SW 1271 (cell line): ENCODE measurements around the gene SMCO4.

ENCODE experiments used
- DNase-seq, 2 experiments: peaks; one replicate each; lab custom pipeline; 2025; lab: John Stamatoyannopoulos, UW

Gene SMCO4

DNA sequence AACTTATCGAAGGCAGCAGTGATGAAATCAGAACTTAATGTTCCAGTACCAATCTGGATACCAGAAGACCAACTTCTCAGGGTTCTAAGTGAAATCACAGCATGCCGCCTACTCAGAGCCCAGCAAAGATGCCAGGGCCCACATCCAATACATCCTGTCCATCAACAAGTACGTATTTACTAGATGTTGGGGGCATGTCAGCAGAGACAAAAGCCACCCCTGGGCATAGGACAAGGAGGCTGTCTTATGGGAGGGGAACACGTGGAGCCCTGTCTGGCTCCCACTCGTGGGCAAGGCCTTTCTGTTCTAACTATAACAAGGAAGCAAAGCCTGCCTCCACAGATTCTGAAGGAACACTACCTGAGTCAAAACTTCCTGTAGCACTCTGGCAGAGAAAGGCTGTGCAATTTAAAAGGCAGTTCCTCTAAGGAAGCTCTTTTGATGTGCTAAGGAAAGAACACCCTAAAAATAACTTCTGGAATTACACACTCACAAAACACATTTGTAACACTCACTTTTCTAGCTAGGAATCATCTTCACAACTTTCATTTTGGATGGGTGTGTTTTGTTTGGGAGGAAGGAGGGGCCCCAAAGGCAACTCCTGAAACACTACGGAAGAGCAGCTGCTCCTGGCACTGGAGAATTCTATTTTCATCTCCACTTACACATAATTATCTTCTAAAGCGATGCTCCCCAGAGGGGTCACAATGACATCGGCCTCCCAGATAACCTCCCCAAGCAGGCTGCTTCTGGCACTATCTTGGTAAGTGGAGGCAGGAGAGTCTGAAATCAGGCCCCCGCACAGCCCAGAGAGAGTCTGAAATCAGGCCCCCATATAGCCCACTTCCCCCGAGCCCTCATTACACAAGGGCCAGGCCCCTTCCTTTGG is 14.2 kb downstream of the SMCO4 start:
- DNase-seq: no peak

DNA sequence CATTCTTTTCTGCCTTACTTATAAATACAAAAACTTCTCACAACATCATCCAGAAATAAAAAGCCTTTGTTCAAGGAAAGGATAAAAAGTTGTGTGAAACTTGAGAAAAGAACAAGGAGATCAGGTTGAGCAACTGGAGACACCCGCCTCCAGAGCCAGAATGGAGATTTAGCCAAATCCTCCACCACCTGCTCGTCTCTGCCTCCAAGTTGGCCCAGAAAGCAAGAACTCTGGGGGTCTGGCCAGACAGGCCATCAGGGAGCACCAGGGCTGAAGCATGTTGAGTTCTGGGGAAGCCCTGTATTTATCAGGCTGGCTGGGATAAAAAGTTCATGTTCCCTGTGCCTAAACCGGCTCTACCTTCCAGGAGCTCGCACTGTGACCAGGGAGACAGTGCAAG is 14.9 kb downstream of the SMCO4 start:
- no peak for DNase-seq

DNA sequence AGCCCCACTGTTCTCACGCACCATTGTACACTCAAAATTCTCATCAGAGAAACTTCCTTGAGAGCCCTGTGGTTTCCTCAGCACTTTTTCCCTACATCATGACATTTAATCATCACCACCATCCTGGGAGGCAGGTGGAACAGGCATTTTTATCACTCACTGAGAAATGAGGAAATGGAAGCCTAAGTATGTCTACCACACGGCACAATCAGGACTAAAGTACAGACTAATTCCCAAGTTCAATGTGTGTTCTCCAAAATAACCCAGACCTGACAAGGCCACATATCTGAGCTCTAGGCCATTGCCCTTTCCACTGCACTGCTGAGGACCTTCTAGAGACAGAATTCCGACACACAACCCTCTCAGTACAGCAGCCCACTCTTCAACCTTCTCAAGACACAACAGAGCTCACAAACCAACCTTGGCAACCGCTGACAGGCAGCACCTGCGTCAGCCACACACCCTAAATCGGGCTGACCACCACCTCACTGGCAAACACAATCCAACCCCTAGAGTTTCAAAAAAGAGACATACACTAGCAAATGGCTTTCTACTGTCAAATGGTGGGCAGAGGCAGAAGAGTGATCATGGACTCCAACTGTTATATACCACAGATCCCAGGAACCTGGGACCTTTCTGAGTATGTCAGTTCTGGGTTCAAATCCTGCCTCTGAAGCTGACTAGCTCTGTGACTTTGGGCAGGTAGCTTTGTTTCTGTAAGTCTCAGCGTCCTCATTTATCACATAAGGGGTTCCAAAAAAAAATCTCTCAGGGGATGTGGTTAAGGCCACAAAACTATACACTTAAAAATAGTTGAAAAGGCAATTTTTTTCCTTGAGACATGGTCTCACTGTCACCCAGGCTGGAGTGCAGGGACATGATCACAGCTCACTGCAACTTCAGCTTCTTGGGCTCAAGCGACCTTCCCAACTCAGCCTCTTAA is 16.3 kb downstream of the SMCO4 start:
- DNase-seq: no peak

DNA sequence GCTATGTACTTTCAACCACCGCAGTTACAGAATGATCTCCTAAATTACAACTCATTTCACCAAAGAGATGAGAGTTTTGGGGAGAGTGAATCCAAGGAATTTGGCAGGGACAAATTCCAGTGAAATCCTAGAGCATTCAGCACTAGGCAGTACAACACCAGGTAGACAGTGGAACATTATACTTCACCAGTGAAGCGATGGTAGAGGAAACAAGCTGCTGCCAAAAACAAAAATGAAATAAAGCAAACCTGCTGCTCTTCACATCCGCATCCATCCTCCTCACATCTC is 16.9 kb downstream of the SMCO4 start:
- DNase-seq: no peak

DNA sequence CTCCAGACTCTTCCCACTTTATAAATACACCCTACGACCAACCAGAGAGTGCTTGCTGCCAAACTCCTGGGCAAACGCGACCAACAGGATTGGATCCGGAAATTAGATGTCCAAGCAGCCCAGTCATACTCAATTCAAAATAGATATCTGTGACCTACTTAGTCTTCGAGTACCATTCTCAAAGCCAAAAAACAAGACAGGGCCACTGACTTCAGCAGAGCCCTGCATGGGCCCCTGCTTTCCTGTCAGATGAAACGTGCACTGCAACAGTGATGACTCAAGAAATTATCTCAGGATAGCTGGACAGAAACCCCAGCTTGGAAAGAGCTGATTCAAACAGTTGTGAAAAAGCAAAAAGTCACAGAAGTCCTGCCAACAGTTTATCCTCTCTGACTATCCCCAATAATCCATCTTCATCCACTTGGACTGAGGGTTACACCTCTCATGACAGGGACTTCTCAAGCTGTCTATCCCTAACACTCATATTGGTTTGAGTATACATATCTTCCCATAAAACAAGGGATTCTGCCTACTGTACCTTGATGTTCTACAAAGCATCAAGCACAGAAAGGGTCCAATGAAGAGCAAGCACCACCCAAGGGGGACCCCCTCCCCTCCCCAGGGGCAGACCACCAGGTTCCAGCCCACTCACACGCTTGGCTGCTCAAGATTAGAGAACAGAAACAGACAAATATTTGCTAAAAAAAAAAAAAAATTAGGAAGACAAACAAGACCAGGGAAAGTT is 17.4 kb downstream of the SMCO4 start:
- no peak for DNase-seq

DNA sequence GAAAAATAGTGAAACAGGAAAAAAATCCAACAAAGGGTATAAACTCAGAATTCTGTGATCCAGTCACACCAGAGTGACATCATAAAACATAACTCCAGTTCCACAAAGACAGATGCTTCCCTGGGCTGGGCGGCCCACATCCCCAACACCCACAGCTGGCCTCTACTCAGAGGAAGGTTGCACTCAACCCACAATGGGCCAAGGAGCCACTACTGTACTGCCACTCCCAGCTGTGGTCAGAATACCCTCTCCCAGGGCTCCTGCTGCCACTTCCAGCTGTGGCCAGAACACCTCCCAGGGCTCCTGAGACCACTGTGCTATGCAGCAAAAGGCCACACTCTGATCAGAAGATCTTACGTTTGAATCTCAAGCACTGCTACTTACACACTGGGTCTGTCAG is 18.3 kb downstream of the SMCO4 start:
- DNase-seq: no peak

GRCh38 chr11:93524173-93524536 is 19.0 kb downstream of the SMCO4 start:
- no peak for DNase-seq

DNA sequence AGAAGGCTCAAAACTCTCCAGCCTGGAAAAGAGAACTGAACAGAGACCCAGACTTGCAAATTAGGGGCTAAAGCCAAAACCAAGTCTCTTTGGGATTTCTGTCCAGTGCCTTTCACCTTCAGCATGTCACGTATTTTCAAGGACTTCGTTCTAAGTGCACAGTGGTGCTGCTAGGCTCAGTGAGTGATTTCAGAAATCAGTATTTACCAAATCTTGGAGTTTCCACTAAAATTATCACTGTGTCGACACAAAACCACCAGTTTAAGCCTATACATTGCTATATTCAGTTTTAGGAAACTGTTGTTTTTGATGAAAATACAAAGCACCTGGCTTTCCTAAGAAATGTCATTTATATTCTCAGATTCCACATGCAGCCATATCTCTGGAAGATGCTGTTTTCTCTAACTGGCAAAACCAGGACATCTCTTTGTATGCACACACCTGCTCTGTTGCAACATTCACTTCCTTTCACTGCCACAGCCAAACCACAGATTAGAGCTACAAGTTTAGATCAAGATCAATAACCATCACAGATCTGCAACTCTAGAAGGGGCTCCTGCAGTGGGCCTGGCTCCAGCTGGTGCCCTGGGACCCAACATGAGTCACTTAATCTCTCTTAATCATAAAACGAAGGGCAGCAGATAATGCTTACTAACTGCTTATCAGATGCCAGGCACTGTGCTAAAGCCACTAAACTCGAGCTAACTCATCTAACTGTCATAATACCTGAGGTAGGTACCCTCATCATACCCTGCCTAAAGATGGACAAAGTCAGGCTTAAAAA is 22.3 kb downstream of the SMCO4 start:
- no peak for DNase-seq

DNA sequence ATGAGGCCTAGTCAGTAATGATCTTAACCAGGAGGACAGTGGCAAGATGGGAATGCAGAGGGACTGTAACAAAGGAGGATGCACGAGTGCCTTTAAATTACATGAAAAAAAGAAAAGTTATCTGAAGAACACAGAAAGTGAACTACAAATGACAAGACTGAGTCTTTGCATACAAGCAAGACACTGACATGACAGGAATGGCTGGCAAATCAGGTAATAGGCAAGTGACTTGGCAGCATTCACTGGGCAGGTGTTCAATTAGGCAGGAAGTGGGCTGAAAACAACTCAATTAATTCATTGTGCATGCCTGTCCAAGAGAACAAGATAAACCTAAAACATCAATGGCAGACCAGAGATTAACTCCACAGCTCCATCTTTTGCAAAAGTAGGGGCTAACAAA is 24.0 kb downstream of the SMCO4 start:
- DNase-seq: no peak

GRCh38 chr11:93518081-93518480 is 25.1 kb downstream of the SMCO4 start:
- no peak for DNase-seq

DNA sequence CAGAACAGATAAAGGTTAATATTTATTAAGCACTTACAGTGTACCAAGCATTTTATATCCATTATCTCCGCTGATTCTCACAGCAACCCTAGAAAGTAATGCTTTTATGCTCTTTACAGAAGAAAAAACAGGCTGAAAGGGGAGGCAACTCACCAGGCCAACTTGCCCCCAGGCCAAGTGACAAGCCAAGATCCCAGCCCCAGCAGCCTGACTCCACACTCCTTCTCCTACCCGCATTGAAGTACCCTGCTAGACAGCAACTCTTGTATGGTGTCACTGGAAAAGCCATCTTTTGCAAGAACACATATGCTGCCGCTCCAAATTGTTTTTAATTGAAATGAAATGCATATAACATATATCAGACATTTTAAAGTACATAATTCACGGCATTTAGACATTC is 25.6 kb downstream of the SMCO4 start:
- no peak for DNase-seq

- DNase-seq: no peak
Observed at GRCh38 chr11:93517041-93517440, 26.1 kb downstream of the SMCO4 start.

DNA sequence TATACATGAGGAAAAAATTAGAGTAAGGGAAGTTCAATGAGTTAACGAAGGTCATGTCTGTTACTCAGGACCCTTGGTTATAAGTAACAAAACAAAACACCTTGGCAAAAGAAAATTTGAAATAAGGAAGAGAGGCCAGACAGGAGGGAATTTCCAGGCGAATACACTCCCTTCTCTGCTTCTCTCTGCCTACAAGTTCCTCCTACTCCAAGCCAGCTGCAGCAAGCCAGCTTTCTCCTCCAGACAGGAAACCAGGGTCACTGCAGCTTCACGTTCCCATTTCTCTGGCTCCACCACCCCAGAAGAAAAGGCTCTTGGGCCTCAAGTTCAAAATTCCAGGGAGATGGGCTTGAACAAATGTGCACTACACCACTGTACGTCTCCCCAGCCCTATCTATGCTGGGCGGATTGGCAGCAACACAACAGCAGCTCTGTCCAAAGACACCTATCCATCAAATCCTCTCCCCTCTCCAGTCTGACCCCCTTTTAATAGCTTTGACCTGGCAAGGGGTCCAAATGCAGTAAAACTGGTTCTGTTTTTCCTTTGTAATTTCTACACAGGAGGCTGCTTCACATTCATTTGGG is 27.7 kb downstream of the SMCO4 start:
- DNase-seq: no peak

DNA sequence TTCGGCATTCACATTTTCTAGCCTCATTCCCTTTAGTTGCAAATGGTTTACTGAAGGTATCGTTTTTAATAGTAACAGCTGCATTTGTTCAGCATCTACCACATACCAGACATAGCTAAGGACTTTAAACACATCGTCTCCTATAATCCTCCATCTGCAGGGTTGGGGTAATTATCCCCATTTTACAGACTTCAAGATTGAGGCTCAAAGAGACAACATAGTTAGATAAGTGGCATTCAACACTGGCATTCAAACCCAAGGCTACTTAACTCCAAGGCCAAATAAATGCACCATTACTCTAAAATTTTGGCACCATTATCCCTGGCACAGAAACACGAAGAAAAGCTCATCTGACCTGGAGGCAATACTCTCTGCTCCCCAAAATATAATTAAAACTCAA is 28.5 kb downstream of the SMCO4 start:
- no peak for DNase-seq

- DNase-seq: no peak
Observed at GRCh38 chr11:93513772-93514171, 29.4 kb downstream of the SMCO4 start.

DNA sequence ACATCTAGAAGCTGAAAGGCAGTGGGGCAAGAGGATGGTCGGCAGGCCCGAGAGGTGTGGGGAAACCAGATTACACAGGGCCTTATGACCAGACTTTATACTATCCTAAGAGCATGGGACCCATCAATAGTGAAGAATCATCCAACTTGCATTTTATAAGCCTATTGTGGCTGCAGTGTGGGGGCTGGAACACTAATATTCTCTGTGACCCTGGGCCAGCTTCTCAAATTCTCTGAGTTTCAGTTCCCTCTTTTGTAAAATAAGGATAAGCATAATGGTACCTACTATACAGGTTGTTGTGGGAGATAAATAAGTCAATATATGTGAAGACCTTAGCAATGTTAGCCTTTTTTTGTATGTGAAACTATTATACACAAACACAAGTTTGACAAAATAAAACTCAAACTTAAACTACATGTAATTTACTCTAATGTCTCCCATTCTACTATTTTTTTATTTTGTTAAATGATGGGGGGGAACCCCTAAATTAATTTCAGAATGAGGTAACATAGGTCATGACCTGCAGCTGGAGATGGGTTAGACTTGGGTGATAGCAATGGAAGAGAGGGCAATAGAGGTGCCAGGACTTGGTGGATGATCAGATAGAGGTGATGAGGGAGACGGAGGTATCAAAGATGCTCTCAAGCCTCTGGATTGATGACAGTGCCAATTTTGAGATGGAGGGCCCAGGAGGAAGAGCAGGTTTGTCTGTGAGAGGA is 30.1 kb downstream of the SMCO4 start:
- no peak for DNase-seq

- no peak for DNase-seq
Observed at GRCh38 chr11:93512073-93512475, 31.1 kb downstream of the SMCO4 start.

DNA sequence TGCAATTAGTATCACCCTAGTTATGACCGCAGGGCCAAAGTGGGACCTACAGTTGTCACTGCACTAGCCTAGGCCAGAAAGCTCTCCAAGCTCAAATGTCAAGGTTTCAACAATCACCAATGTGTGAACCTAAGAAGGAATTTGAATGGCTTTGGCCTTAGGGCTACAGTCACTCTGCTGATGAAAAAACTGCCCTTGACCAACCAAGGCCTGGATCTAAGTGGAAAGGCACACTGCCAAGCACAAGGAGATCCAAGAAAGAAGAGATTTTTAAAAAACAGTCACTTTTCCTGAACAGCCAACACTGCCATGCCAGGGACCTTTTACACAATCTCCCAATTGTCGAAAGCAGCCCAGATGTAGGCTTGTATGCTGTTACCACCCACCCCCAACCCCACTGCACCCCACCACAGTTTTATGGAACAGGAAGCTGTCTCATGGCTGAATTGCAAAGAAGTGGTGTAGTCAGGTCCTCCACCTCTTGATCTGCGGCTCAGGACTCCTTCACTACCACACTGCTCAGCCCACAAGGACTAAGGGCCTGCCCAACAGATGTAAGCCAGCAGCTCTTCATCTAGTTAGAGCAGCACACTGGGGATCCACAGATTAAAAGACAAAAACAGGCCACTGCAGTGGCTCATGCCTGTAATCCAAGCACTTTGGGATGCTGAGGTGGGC is 32.9 kb downstream of the SMCO4 start:
- no peak for DNase-seq

DNA sequence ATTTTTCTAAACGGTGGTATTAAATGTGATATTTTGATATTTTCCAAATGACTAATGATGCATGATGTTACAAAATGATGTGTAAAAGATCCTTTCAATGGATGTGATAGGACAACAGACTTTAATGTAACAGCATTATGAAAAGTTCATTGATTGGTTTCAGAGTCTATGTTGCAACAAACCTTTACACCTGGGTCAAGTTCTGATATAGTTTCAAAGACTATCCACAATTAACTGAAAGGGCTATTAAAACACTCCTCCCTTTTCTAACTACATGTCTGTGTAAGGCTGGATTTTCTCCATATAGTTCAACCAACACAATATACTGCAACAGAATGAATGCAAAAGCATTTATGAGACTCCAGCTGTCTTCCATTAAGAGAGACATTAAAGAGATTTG is 35.7 kb downstream of the SMCO4 start:
- DNase-seq: no peak

DNA sequence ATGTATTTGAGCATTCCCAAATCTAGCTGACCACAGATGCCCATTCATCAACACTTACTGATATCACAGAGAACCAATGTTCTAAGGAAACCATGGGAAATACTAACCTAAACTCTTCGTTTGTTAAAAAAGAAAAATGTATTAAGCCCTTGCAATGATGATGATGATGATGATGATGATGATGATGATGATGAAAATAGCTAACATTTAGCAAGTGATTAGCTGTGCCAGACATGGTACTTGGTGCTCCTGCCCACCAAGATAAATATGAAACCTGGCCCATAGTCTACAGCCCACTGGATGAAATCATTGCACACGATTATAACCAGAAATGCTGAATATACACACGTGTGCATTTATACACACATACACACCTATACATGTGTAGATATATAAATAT is 37.5 kb downstream of the SMCO4 start:
- no peak for DNase-seq
